Activated CD8-positive, alpha-beta T cell treated with anti-CD3 and anti-CD28 coated beads for 36 hours (primary cell): ENCODE measurements around the gene MTR. TPM values are rescaled to one million over a fixed set of nuclear protein-coding genes. Genes with fewer than 3 reads are reported as not detected.

ENCODE experiments used
- ATAC-seq: fragments of 200-7000 bp; cut with Tn5 transposase; one replicate; pipeline ENCODE4 v1.10.0; 2021; ENCODE audit warnings: mild to moderate bottlenecking, moderate library complexity
- CTCF ChIA-PET: fragments of 350-600 bp; sonication (Branson Sonifier 250); formaldehyde crosslinking; loops from one replicate; lab custom pipeline; 2021; ENCODE audit warnings: antibody characterized with exemption; lab: Charles Lee
- POLR2A ChIA-PET: fragments of 350-600 bp; sonication (Branson Sonifier 250); formaldehyde crosslinking; loops from one replicate; lab custom pipeline; 2021; ENCODE audit warnings: antibody characterized with exemption; lab: Charles Lee
- DNase-seq: peaks from one replicate; pipeline ENCODE4 v3.0.0-alpha.2; 2020
- H3K27ac Mint-ChIP-seq: one replicate; pipeline ENCODE4 v1.8.0; 2021; ENCODE audit warnings: mild to moderate bottlenecking, mixed read lengths
- H3K27me3 Mint-ChIP-seq: one replicate; pipeline ENCODE4 v1.8.0; 2021; ENCODE audit warnings: mixed read lengths
- H3K36me3 Mint-ChIP-seq: one replicate; pipeline ENCODE4 v1.8.0; 2021; ENCODE audit warnings: low read depth, mixed read lengths
- H3K4me1 Mint-ChIP-seq: one replicate; pipeline ENCODE4 v1.8.0; 2021; ENCODE audit warnings: low read depth, mixed read lengths
- H3K4me3 Mint-ChIP-seq: one replicate; pipeline ENCODE4 v1.8.0; 2021; ENCODE audit warnings: mild to moderate bottlenecking, moderate library complexity, mixed read lengths
- H3K9me3 Mint-ChIP-seq: one replicate; pipeline ENCODE4 v1.8.0; 2021; ENCODE audit warnings: mixed read lengths
- CTCF ChIP-seq: fragments of 200-600 bp; IDR thresholded peaks from one replicate; pipeline ENCODE4 v1.8.0; 2022; ENCODE audit warnings: antibody characterized with exemption, mild to moderate bottlenecking
- intact Hi-C: fragments of 100-400 bp; cut with micrococcal nuclease; formaldehyde crosslinking; loops from one replicate; pipeline ENCODE4 v1.10.0; 2022
- total RNA-seq, 2 experiments: library from RNA; stranded (reverse); gene quantifications; one replicate each; pipeline ENCODE4 v1.2.3, GENCODE V29; 2021

MTR gene
- total RNA-seq, 2 experiments from 2014 or later = 72.4 to 72.7 TPM

GRCh38 chr1:236913371-236914037, 118.4 kb downstream of the MTR start:
- no peak for TF ChIP-seq CTCF
- Mint-ChIP-seq H3K27ac (no peak overlapping the region), H3K9me3 (peaks cover 16% of the 10 kb centered on the region), H3K27me3 (no peaks in the 10 kb centered on the region), H3K4me1 (peaks cover 6% of the 10 kb centered on the region), H3K4me3 (no peak overlapping the region), H3K36me3 (peaks cover 13% of the 10 kb centered on the region)
- ChIA-PET POLR2A (no interaction called here), CTCF (no interaction called here)
- peak; percentile 89 for ATAC-seq
- DNase-seq = no peak
- intact Hi-C loops = no loop called here

GRCh38 chr1:236914375-236914774, 119.3 kb downstream of the MTR start:
- Mint-ChIP-seq H3K4me1 (peaks cover 6% of the 10 kb centered on the region), H3K27me3 (no peaks in the 10 kb centered on the region), H3K4me3 (no peak overlapping the region), H3K9me3 (peaks cover 13% of the 10 kb centered on the region), H3K36me3 (peaks cover 14% of the 10 kb centered on the region), H3K27ac (no peak overlapping the region)
- ChIA-PET CTCF (no interaction called here), POLR2A (no interaction called here)
- no peak for DNase-seq
- ATAC-seq = no peak
- TF ChIP-seq CTCF = no peak
- intact Hi-C loops = no loop called here

GRCh38 chr1:236916131-236916800, 121.2 kb downstream of the MTR start:
- ATAC-seq (no peak), DNase-seq (no peak)
- ChIA-PET CTCF (no interaction called here), POLR2A (no interaction called here)
- H3K27ac Mint-ChIP-seq = no peak overlapping the region
- H3K9me3 Mint-ChIP-seq = peaks cover 13% of the 10 kb centered on the region
- TF ChIP-seq CTCF = no peak
- peaks cover 6% of the 10 kb centered on the region for H3K4me1 Mint-ChIP-seq
- intact Hi-C loops = no loop called here
- no peaks in the 10 kb centered on the region for H3K27me3 Mint-ChIP-seq
- H3K4me3 Mint-ChIP-seq = no peak overlapping the region
- peaks cover 16% of the 10 kb centered on the region for H3K36me3 Mint-ChIP-seq

- ChIA-PET CTCF (interaction anchor here (1.5 kb wide), 1 partner anchor 158 kb away, joined by 4 read pairs; no protein-coding TSS in a partner anchor), POLR2A (no interaction called here)
- no peak for TF ChIP-seq CTCF
- no peak overlapping the region for H3K4me3 Mint-ChIP-seq
- no peaks in the 10 kb centered on the region for H3K27me3 Mint-ChIP-seq
- ATAC-seq = no peak
- DNase-seq = no peak
- peaks cover 6% of the 10 kb centered on the region for H3K4me1 Mint-ChIP-seq
- peaks cover 16% of the 10 kb centered on the region for H3K36me3 Mint-ChIP-seq
- peaks cover 15% of the 10 kb centered on the region for H3K9me3 Mint-ChIP-seq
- intact Hi-C loops = no loop called here
- no peak overlapping the region for H3K27ac Mint-ChIP-seq
These were observed 122.4 kb downstream of the MTR start for GRCh38 chr1:236917448-236917847.

GRCh38 chr1:236920286-236920894, 125.3 kb downstream of the MTR start:
- Mint-ChIP-seq H3K9me3 (peaks cover 15% of the 10 kb centered on the region), H3K4me1 (no peaks in the 10 kb centered on the region), H3K36me3 (peaks cover 16% of the 10 kb centered on the region), H3K27ac (no peak overlapping the region), H3K27me3 (no peaks in the 10 kb centered on the region), H3K4me3 (no peak overlapping the region)
- CTCF ChIA-PET = no interaction called here
- ATAC-seq (no peak), DNase-seq (no peak)
- TF ChIP-seq CTCF = no peak
- POLR2A ChIA-PET = no interaction called here
- intact Hi-C loops = no loop called here
